Glomerular endothelial cell (primary cell): Measurements from ENCODE around the gene COG7. TPM values are rescaled to one million over a fixed set of nuclear protein-coding genes. Genes with fewer than 3 reads are reported as not detected.
"Not testable (repeated sequence)": the region's sequence is repeated elsewhere in the genome, so short reads cannot be mapped to it uniquely, and the experiment has no call there.

Source experiments
- DNase-seq: peaks from one replicate; pipeline ENCODE4 v3.0.0-alpha.2; 2011; ENCODE audit warnings: low read depth, low spot score; ENCODE audit errors: extremely low read depth
- total RNA-seq: library from RNA; depleted of rRNA; stranded (reverse); fragments of >200 nt; gene quantifications from 2 replicates; pipeline ENCODE4 v1.2.3, GENCODE V29; 2015

COG7 gene
- total RNA-seq, 1 donor from 2014 or later = 21.8 TPM

- no peak for DNase-seq
Observed at GRCh38 chr16:23388786-23389185, 64.2 kb downstream of the COG7 start.

GRCh38 chr16:23387666-23388065 is 65.3 kb downstream of the COG7 start:
- DNase-seq = no peak

DNA sequence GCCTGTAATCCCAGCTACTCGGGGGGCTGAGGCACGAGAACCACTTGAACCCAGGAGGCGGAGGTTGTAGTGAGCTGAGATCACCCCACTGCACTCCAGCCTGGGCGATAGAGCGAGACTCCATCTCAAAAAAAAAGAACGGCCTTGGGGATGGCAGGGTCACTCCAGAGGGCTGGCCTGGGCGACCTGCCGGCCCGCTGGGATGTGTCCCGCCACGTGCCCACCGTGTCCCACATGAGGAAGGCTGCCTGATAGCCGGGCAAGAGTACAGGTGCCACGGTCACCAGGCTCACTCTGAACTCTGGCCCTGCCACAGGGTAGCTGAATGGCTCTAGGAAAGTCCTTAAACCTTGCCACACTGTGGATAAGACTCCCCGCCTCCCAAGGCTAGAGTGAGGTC is 67.5 kb downstream of the COG7 start:
- no peak for DNase-seq

GRCh38 chr16:23384878-23385277 is 68.1 kb downstream of the COG7 start:
- no peak for DNase-seq

GRCh38 chr16:23383881-23384280 is 69.1 kb downstream of the COG7 start:
- DNase-seq = no peak

DNA sequence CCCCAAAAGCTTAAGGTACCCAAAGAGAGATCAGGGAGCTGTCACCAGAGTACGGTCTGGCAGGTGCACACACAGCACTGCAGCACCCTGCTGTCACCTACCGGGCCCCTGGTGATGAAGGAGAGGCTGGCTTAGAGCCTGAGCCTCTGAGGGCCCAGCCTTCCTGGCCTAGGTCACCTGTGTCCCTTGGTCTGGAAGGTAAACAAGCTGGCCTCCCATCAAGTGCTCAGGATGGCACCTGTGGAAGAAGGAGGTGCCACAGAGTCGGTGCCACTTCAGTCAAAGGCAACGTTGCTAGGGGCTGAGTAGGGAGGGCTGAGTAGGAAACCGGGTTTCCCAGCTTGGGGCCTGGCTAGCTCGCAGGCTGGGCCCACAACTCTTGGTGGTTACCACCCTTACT is 70.7 kb downstream of the COG7 start:
- DNase-seq = no peak

GRCh38 chr16:23381702-23382101 is 71.3 kb downstream of the COG7 start:
- DNase-seq = not testable (repeated sequence)

DNA sequence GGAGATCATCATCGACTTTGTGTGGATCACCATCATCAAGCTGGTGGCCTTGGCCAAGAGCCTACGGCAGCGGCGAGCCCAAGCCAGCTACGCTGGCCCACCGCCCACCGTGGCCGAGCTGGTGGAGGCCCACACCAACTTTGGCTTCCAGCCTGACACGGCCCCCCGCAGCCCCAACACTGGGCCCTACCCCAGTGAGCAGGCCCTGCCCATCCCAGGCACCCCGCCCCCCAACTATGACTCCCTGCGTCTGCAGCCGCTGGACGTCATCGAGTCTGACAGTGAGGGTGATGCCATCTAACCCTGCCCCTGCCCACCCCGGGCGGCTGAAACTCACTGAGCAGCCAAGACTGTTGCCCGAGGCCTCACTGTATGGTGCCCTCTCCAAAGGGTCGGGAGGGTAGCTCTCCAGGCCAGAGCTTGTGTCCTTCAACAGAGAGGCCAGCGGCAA is 72.5 kb downstream of the COG7 start:
- no peak for DNase-seq

DNA sequence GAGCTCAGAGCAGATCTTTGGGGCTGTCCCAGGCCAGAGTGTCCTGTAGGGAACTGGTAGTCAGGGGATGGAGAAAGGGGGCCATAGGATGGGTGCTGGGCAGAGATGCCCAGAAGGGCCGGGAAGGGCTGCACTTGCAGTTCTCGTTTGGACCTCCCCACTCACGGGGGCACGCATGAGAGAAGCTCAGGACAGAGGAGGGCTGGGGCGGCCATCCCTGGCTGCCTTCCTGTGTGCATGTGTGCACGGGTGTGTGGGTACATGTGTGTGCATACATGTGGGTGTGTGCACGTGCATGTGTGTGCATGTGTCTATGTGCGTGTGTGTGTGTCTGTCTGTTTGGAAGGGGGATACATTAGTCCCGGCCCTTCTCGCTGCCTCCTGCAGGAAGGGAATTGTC is 73.3 kb downstream of the COG7 start:
- DNase-seq = no peak

DNA sequence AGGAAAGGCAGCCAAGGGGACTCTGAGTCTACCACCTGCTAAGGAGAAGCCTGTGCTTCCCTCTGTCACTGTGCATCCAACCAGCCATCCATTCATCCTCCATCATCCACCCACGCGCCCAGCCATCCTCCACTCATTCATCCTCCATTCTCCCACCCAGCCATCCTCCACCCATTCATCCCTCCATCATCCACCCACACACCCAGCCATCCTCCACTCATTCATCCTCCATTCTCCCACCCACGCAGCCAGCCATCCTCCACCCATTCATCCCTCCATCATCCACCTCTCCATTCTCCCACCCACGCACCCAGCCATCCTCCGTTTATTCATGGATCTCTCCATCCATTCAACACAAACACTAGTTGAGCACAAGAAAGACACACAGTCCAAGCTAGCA is 74.1 kb downstream of the COG7 start:
- no peak for DNase-seq

- no peak for DNase-seq
Observed at GRCh38 chr16:23378256-23378655, 74.7 kb downstream of the COG7 start.

- DNase-seq = no peak
Observed at GRCh38 chr16:23377071-23377931, 75.7 kb downstream of the COG7 start.

- DNase-seq = no peak
Observed at GRCh38 chr16:23375643-23376042, 77.3 kb downstream of the COG7 start.

DNA sequence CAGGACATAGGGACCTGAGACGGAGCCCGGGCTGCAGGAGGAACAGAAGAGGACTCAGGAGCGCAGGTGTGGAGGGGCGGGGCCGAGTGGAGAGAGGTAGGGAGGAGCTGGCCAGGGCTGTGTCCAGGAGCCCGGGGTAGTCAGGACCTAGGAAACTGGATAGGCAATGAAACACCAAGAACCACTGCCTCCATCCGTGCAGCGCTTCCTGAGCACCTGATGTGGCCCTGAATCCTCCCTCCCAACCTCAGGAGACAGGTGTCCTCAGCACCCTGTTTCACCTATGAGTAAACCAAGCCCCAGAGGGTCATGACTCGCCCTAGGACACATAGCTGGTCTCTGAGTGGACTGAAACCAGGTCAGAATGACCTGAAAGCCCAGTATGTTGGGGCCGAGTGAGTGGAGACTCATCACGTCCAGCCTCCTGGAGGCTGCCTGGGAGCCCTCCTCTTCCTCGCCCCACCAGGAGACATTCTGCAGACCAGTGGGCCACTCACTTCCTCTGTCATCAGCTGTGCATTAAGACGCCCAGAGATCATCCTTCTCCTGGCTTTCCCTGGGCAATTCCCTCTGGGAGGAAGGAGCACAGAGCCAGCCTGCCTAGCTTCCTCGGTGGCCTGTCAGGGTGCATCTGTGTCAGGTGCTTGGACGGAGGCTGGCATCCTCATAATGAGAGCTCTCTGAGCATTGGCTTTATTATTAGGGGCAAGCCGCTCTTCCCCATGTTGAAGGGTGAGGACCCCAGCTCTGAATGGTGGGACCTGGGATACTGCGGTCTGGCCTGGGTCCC is 78.1 kb downstream of the COG7 start:
- DNase-seq = no peak

DNA sequence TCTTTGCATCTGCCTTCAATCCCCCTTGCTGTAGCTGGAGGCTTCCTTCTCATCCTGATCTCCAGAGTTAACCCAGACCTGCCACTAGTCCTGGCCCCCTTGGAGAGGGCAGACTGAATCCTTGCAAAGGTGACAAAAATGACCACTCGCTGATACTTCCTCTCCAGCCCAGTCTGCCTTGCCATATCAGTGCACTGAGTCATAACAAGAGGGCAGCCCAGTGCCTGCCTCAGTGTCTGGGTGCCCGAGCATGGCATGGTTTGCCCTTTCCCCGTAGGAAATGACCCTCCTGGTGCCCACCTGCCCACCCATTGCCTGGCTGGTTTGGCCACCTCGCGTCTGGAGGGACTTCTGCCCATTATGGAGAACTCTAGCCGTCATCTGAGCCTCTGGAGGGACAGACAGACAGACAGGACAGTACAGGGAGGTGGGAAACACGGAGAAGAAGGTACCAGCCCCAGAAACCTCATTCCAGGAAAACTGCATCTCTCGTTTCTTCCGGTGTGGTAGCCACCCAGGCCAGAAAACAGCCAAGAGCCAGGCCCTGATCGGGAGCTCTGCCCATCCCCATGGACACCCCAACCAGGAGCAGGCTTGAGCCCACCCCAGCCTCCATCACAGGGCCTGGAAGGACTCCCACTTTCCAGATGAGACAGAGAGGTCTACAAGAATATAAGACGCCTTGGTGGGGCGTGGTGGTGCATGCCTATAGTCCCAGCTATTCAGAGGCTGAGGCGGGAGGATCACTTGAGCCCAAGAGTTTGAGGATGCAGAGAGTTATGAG is 79.4 kb downstream of the COG7 start:
- DNase-seq = no peak

- DNase-seq = no peak
Observed at GRCh38 chr16:23371368-23371767, 81.6 kb downstream of the COG7 start.

DNA sequence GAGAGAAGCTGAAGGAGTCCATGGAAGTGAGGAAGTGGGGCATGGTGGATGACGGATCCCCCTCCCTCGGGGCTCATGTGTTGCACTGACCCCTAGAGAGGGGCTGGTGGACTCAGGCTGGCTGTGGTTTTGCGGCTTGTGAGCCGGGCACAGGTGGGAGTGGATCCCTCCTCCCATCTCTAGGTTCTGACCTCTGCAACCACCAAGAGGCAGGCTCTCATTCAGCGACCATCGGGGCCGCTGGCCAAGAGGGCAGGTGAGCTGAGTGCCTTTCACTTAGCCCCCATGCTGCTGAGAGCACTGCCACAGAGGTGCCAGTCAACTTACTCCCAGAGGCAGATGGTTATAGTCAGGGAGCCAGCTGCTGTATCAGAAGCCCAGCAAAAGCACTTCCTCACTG is 83.6 kb downstream of the COG7 start:
- DNase-seq = no peak

DNA sequence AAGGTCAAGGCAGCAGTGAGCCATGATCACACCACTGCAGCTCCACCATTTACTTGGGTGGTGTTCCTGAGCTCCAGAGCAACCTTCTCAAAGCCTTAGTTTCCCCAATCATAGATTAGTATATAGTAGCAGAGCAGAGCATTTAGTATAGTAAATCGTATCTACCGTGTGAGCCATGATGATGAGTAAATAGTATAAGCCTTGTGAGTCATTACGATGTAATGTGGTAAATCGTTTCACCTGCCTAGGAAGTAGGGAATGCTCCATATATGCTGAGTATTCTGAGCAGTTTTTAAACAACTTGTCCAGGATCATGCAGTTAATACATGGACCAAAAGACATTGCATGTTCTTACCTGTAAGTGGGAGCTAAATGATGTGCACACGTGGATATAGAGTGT is 84.5 kb downstream of the COG7 start:
- DNase-seq = no peak

DNA sequence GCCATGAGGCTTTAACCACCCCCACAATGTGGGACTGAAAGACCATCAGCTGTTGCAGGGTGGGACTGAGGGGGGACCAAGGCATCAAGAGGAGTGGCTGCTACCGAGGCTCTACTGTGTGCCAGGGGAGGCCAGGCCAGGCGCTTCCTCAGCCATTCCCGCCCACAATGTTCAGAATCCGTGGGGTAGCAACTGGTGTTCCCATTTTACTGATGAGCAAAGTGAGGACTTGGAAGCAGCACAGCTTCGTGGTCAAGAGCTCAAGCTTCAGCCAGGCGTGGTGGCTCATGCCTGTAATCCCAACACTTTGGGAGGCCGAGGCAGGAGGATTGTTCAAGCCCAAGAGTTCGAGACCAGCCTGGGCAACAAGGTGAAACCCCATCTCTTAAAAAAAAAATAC is 85.0 kb downstream of the COG7 start:
- DNase-seq = no peak

DNA sequence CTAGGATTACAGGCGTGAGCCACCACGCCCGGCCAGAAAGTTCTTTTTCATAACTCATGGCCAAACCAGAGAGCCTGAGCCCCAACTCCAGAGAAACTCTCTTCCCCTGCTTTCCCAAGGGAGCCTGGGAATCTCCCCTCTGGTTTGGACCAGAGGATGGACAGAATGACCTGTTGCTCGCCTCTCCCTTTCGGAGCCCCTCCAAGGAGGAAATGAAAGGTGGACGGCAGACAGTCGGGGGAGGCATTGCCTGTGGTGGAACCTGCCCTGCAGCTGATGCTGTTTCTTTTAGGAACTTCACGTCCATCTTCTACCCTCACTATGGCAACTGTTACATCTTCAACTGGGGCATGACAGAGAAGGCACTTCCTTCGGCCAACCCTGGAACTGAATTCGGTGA is 85.4 kb downstream of the COG7 start:
- DNase-seq = no peak

DNA sequence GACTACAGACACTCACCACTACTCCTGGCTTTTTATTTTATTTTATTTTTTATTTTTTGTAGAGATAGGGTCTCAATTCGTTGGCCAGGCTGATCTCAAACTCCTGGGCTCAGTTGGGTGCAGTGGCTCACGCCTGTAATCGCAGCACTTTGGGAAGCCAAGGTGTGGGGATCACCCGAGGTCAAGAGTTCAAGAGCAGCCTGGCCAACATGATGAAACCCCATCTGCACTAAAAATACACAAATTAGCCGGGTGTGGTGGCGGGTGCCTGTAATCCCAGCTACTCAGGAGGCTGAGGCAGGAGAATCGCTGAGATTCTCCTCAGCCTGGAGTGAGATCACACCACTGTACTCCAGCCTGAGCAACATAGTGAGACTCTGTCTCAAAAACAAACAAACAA is 86.6 kb downstream of the COG7 start:
- DNase-seq = not testable (repeated sequence)
